ENCODE measurements around the gene PDE11A.
"Not testable (repeated sequence)": the region's sequence is repeated elsewhere in the genome, so short reads cannot be mapped to it uniquely, and the experiment has no call there.

The PDE11A gene

GRCh38 chr2:178072383-178073301 lies at the start of gene PDE11A:
PDE11A (minus strand) TSS chr2:178072777; CDS start chr2:178072437, 340 bp downstream.
- peak; percentile 6 for DNase-seq

DNA sequence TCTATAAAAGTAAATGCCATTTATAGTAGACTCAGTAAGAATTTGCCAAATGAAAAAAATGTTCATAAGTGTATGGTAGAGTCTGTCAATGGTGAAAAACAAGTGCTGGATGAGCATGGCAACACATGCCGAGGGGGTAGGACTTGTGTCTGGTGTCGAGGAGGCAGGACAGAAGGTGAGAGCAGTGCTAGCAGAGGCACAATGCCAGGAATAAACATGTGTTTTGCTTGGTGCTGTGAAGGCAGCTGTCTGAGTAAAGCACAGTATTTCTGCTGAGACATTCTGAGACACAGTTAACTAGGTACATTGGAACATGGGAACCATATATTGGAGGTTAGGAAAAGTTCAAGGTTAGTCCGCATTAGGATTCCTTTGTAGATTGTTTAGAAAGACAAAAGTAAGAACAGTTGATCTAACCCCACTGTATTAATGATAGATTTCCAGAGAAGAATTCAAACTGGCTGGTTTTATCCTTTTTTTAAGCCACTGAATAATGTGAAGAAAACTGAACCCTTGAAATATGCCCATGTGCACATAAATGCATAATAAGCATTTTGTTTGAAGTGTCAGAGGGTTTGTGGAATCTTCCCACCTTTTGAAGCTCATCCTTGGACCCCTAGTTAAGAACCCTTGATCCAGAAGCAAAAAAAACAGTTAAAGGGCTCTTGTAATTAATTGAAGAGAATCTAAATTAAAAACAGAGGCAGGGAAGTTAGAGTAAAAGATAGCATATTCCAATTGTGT lies 46.8 kb upstream of the PDE11A start:
- no peak for DNase-seq

DNA sequence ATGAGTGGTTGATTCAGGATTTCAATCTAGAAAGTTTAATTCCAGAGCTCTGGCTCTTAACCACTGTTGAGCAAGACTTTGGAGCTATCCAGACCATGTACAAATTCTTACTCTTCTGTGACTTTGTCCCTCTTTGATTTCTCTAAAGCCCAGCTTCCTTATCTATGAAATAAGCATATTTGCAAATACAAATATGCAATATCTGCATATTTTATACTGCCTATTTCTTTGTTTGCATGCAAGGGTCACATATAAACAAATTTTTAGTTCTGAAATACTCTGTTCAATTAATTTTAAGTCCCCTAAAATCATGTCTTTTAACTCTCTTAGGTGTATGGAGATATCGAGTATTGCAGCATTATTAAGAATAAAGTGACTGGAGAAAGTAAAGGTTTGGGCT lies 45.1 kb upstream of the PDE11A start:
- no peak for DNase-seq

DNA sequence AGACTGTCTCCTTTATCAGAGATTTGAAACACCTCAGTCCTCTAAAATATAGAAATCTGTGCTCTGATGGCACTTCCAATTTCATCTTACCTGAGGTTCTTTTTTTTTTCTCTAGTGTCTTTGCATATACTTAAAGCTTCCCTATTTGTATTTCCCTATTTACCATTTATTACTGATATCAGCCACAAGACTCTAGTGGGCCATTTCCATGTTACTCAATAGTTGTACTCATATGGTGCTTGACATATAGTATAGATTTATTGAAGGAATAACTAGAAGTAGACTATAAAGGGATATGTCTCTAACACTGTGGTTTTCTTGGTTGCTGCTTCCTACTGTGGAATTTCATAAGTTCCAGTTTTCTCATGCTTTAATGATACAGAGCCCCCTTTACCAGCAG lies 42.7 kb upstream of the PDE11A start:
- DNase-seq = no peak

DNA sequence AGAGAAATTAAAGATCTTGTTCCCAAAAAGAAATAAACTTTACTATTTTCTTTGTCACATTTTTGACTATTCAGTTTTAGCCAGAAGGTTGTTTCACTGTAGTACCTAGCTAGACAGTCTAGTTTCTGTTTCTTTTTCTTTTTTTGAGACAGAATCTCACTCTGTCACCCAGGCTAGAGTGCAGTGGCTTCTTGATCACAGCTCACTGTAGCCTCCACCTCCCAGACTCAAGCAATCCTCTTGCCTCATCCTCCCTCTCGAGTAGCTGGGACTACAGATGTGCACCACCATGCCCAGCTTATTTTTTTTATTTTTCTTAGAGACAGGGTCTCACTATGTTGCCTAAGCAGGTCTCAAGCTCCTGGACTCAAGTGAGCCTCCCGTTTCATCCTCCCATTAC lies 41.9 kb upstream of the PDE11A start:
- DNase-seq = no peak

DNA sequence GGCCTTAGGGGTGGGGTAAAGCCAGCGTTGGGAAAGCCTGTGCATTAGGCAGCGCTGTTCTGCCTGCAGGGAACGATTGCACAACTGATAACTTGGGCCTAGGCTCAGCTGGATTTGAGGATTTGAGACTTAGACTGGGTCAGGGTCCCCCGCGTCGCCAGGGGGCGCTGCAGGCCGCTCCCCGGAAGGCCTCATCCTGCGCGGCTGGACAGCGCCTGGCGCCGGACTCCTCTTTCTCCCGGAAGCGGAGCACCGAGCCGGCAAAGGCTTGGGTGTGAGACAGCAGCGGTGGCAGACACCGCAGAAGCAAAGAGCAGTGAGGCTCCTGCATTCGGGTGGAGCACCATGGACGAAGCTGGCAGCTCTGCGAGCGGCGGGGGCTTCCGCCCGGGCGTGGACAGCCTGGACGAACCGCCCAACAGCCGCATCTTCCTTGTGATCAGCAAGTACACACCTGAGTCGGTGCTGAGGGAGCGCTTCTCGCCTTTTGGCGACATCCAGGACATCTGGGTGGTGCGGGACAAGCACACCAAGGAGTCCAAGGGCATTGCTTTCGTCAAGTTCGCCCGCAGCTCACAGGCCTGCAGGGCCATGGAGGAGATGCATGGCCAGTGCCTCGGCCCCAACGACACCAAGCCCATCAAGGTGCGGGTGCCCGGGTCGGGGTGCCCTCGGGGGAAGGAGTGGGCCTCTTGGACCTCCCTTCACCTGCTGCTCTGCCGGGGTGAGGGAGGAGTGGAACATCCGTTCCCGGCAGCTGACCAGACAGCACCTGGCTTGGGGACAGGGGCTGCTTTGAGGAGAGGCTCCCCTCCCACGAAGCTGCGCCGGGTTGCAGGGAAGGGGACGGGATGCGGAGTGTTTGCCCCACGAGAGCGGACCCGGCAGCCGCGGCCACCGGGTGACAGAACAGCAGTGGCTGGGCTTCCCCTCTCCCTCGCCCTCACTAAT lies 39.9 kb upstream of the PDE11A start, which contains the start of gene RBM45:
RBM45 (plus strand) TSS at position 236 of the 951 bp plus-strand sequence; CDS start at position 346, 110 bp downstream.
- DNase-seq = peak; percentile 87

GRCh38 chr2:178111743-178112142 lies 39.2 kb upstream of the PDE11A start:
- no peak for DNase-seq

DNA sequence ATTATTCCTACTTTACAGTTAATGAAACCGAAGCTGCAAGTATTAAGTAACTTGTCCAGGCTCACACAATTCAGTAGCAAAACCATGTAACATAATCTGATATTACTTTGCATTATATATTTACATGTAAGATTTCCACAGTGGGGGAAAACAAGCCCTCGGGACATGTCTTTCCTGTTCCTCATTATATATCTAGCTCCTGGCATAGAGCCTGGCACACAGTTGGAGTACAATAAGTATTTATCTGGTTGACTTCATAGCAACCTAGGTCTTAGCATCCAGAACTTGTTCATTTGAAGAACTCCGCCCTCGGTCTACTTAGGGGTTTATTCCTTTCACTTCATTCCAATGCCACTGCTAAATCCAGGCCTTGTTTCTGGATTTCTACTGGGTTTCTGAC lies 38.1 kb upstream of the PDE11A start:
- DNase-seq = no peak

DNA sequence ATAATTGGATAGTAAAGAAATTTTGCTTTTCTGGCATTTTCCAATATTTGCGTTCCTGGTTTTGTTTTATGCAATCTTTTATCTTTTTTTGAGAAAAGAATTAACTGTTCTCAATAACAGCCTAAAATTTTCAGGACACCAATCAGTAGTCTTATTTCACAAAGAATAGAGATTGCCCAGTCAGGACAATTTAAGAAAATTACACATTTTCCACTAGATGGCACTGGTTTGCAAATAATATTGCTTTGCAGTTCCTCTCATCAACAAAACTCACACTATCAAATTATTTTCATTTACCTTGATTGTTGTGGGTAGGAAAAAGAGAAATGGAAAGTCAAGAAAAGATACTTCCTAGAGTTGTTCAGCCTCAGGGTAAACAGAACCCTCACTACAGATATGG lies 37.2 kb upstream of the PDE11A start:
- DNase-seq = no peak

GRCh38 chr2:178108176-178108575 lies 35.6 kb upstream of the PDE11A start:
- no peak for DNase-seq

GRCh38 chr2:178106053-178106452 lies 33.5 kb upstream of the PDE11A start:
- DNase-seq = no peak

DNA sequence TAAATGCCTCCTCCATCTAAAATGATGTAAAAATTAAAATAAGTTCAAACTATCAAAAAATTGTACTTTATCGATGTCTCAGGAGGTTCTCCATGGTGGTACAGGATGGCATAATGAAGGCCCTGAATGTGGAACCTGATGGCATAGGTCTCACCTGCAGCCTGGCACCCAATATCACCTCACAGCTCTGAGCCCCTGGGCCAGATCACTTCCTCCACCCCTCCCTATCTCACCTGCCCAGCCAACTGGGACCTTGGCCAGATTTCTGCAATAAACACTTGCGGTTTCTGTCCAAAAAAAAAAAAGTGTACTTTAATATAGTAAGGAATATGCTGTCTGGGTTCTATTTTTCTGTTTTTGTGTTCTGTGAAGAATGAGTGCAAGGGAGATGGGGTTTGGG lies 33.0 kb upstream of the PDE11A start:
- DNase-seq = no peak

- DNase-seq = no peak
Observed at GRCh38 chr2:178101321-178102079, 28.9 kb upstream of the PDE11A start.

DNA sequence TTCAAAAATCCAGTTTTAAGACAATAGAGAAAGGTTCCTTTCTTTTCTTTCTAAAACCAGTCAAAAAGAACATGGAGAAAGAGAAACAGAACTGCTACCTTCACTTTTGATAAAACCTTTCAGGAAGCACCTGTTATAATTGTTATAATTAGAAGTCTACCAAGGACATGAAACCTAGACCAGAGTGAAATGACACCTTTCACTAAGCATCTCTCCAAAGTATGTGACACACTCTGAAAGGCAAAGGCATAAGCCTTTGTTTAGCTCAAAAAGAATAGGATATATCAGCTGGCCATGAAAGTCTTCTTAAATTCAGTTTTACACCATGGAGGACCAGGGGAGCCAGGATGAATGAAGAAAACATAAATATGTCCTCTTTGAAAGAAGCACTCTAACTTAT lies 20.9 kb upstream of the PDE11A start:
- no peak for DNase-seq

DNA sequence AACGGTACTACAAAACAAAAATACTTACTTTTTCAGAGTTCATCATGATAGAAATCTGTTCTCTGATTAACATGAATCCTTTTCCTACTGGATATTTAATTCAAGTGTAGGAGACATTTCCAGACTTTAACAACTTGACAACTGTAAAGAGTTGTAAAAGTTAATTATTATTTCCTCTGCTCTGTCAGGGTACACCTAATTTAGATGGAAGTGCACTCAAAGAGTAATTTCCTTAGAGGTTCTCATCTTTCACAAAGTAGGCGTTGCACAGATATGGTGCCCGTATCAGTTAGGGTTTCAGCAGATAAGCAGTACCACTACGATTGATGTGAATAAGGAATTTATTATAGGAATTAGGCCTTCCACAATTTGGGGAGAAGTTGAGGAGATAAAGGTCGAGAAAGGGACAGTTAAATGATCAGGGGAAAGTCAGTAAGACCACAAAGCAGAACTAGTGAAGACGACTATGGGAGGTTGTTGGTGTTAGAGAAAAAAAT lies 16.2 kb upstream of the PDE11A start:
- no peak for DNase-seq

- DNase-seq = no peak
Observed at GRCh38 chr2:178084273-178084672, 11.7 kb upstream of the PDE11A start.

DNA sequence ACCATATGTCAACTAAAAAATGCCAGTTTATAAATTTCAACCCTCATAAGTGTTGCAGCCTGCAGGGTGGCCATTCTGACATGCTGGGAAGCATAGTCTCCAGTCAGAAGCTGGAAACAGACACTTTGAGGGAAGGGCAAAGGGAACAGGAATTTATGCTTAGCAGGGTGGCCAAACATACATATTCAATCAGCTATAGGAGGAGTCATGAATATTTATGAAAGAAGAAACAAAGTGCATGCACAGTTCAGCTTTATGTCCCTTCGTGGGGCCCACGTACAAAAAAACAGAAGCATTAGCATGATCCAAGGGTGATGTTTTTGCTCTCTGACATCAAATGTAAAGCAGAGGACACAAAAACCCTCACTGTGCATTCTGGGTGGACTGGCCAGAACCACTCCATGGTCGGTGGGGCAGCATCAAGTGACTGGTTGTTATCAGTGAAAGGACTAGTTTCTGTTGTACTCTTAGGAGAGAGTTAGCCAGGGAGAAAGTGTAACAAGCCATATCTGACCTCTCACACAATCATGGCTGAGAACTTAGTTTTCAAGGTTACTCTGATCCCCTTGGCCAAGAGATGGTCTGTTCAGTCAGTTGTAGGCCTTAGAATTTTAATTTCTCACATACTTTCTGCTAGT lies 9.9 kb upstream of the PDE11A start:
- DNase-seq = no peak

DNA sequence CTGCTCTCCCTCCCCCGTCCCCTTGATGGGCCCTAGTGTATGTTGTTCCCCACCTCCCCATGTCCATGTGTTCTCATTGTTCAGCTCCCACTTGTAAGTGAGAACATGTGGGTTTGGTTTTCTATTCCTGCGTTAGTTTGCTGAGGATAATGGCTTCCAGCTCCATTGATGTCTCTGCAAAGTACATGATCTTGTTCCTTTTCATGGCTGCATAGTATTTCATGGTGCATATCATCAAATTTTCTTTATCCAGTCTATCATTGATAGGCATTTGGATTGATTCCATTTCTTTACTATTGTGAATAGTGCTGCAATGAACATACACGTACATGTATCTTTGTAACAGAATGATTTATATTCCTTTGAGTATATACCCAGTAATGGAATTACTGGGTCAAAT lies 6.7 kb upstream of the PDE11A start:
- not testable (repeated sequence) for DNase-seq

GRCh38 chr2:178076130-178076529 lies 3.6 kb upstream of the PDE11A start:
- DNase-seq = no peak

GRCh38 chr2:178075006-178075326 lies 2.4 kb upstream of the PDE11A start:
- no peak for DNase-seq

Measured in activated naive CD4-positive, alpha-beta T cell treated with Interleukin-2 at 50 U/mL for 16 hours (primary cell).